ENCODE data around the gene CISD3.

The CISD3 gene

DNA sequence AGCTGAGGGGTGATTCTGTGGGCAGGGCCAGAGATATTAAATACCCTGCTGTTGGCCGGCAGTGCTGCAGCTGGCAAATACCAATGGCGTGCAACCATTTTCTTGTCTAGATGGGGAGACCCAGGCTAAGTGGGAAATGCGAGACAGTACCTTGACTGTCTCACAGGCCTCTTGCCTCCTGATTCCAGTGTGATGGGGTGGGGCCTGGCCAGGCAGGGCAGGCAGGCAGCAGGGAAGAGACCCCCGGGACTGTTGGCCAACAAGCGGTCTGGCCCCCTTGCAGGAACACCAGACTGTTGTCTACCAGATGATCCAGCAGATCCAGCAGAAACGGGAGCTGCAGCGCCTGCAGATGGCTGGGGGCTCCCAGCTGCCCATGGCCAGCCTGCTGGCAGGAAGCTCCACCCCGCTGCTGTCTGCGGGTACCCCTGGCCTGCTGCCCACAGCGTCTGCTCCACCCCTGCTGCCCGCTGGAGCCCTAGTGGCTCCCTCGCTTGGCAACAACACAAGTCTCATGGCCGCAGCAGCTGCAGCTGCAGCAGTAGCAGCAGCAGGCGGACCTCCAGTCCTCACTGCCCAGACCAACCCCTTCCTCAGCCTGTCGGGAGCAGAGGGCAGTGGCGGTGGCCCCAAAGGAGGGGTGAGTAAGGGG lies 5.7 kb upstream of the CISD3 start:
- no peak for TF ChIP-seq TAF1 (IDR thresholded peaks at IDR 0.05; ENCODE audit: borderline replicate concordance, insufficient read depth, low read length)
- TF ChIP-seq SIN3A (IDR thresholded peaks at IDR 0.05; ENCODE audit: borderline replicate concordance, insufficient read depth, low read length), result no peak
- TF ChIP-seq, protein P1, sequence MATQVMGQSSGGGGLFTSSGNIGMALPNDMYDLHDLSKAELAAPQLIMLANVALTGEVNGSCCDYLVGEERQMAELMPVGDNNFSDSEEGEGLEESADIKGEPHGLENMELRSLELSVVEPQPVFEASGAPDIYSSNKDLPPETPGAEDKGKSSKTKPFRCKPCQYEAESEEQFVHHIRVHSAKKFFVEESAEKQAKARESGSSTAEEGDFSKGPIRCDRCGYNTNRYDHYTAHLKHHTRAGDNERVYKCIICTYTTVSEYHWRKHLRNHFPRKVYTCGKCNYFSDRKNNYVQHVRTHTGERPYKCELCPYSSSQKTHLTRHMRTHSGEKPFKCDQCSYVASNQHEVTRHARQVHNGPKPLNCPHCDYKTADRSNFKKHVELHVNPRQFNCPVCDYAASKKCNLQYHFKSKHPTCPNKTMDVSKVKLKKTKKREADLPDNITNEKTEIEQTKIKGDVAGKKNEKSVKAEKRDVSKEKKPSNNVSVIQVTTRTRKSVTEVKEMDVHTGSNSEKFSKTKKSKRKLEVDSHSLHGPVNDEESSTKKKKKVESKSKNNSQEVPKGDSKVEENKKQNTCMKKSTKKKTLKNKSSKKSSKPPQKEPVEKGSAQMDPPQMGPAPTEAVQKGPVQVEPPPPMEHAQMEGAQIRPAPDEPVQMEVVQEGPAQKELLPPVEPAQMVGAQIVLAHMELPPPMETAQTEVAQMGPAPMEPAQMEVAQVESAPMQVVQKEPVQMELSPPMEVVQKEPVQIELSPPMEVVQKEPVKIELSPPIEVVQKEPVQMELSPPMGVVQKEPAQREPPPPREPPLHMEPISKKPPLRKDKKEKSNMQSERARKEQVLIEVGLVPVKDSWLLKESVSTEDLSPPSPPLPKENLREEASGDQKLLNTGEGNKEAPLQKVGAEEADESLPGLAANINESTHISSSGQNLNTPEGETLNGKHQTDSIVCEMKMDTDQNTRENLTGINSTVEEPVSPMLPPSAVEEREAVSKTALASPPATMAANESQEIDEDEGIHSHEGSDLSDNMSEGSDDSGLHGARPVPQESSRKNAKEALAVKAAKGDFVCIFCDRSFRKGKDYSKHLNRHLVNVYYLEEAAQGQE (IDR thresholded peaks at IDR 0.05; ENCODE audit: insufficient read depth in 1 of 2, low read depth in 2 of 2, low read length in 2 of 2), result no peak
- TF ChIP-seq FOXP2 (optimal IDR thresholded peaks at IDR 0.05; ENCODE audit: borderline replicate concordance, extremely low read depth, extremely low read length, insufficient read depth), result no peak
- no peak for TF ChIP-seq POLR2AphosphoS5 (IDR thresholded peaks at IDR 0.05; ENCODE audit: low read depth, low read length)

DNA sequence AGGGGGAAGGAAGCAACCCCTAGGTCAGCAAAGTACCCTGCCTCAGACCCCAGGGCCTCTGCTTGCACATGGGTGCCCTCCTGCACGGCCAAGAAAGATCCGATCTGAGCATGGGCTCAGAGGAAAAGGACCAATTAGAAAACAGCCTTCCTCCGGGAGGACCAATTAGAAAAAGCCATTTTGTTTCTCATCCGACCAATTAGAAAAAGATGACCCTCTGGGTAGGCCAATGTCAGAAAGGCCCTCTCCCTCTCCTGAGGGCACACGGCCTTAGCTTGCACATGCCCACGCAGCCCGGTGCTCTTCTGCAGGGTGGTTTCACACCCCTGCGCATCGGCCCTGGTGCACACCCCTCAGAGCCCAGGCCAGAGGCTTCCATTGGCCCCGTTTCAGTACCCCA lies 5.1 kb upstream of the CISD3 start:
- TF ChIP-seq, protein P1 (IDR thresholded peaks at IDR 0.05; ENCODE audit: insufficient read depth in 1 of 2, low read depth in 2 of 2, low read length in 2 of 2), result no peak
- no peak for TF ChIP-seq SIN3A (IDR thresholded peaks at IDR 0.05; ENCODE audit: borderline replicate concordance, insufficient read depth, low read length)
- TF ChIP-seq POLR2AphosphoS5 (IDR thresholded peaks at IDR 0.05; ENCODE audit: low read depth, low read length), result no peak
- no peak for TF ChIP-seq TAF1 (IDR thresholded peaks at IDR 0.05; ENCODE audit: borderline replicate concordance, insufficient read depth, low read length)
- no peak for TF ChIP-seq FOXP2 (optimal IDR thresholded peaks at IDR 0.05; ENCODE audit: borderline replicate concordance, extremely low read depth, extremely low read length, insufficient read depth)

DNA sequence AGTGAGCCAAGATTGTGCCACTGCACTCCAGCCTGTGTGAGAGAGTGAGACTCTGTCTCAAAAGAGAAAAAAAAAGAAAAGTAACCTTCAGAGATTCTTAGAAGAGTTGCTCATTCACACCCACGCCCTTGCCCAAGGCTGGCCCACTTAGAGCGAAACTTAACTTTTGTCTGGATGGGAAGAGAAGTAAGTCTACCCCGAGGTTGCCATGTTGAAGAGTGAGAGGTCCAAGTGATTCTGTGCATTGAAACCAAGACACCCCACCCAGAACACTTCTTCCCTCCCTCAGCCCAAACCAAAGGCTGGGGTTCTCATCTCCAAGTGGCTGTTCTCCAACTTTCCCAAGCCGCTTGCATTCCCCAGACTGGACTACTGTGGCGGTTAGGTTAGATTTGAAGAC lies 2.4 kb upstream of the CISD3 start:
- TF ChIP-seq FOXP2 (optimal IDR thresholded peaks at IDR 0.05; ENCODE audit: borderline replicate concordance, extremely low read depth, extremely low read length, insufficient read depth) (no peak), TAF1 (IDR thresholded peaks at IDR 0.05; ENCODE audit: borderline replicate concordance, insufficient read depth, low read length) (no peak), SIN3A (IDR thresholded peaks at IDR 0.05; ENCODE audit: borderline replicate concordance, insufficient read depth, low read length) (no peak), POLR2AphosphoS5 (IDR thresholded peaks at IDR 0.05; ENCODE audit: low read depth, low read length) (no peak; the same call in 1 of the 2 replicates)
- TF ChIP-seq, protein P1 (IDR thresholded peaks at IDR 0.05; ENCODE audit: insufficient read depth in 1 of 2, low read depth in 2 of 2, low read length in 2 of 2), result no peak

- TF ChIP-seq TAF1 (IDR thresholded peaks at IDR 0.05; ENCODE audit: borderline replicate concordance, insufficient read depth, low read length), result no peak
- TF ChIP-seq SIN3A (IDR thresholded peaks at IDR 0.05; ENCODE audit: borderline replicate concordance, insufficient read depth, low read length), result no peak
- TF ChIP-seq POLR2AphosphoS5 (IDR thresholded peaks at IDR 0.05; ENCODE audit: low read depth, low read length), result no peak
- TF ChIP-seq, protein P1 (IDR thresholded peaks at IDR 0.05; ENCODE audit: insufficient read depth in 1 of 2, low read depth in 2 of 2, low read length in 2 of 2), result no peak
- no peak for TF ChIP-seq FOXP2 (optimal IDR thresholded peaks at IDR 0.05; ENCODE audit: borderline replicate concordance, extremely low read depth, extremely low read length, insufficient read depth)
Measured at GRCh38 chr17:38728290-38728831, 1.8 kb upstream of the CISD3 start.
